KMS-11 (cell line): ENCODE measurements around the gene GRAP2.

Experiments
- H2AFZ ChIP-seq: fragments of 200-600 bp; sonication (generic); 2 replicates; pipeline ENCODE4 v1.6.1; 2016; ENCODE audit warnings: antibody characterized with exemption, mixed run types, low read depth
- H3K27ac ChIP-seq: fragments of 200-600 bp; sonication (generic); 2 replicates; pipeline ENCODE4 v1.6.1; 2016; ENCODE audit warnings: mild to moderate bottlenecking, mixed run types
- H3K27me3 ChIP-seq: fragments of 200-600 bp; sonication (generic); 2 replicates; pipeline ENCODE4 v1.6.1; 2017; ENCODE audit warnings: mild to moderate bottlenecking, low read depth, mixed run types, moderate library complexity; ENCODE audit not compliant: insufficient read depth
- H3K36me3 ChIP-seq: fragments of 200-600 bp; sonication (generic); 2 replicates; pipeline ENCODE4 v1.6.1; 2017; ENCODE audit warnings: mild to moderate bottlenecking, mixed run types; ENCODE audit not compliant: insufficient read depth
- H3K4me1 ChIP-seq: fragments of 200-600 bp; sonication (generic); 2 replicates; pipeline ENCODE4 v1.6.1; 2016; ENCODE audit warnings: mild to moderate bottlenecking, low read depth, mixed run types; ENCODE audit not compliant: poor library complexity, severe bottlenecking
- H3K4me2 ChIP-seq: fragments of 200-600 bp; sonication (generic); 2 replicates; pipeline ENCODE4 v1.7.0; 2016; ENCODE audit warnings: mild to moderate bottlenecking, mixed run types
- H3K4me3 ChIP-seq: fragments of 200-600 bp; sonication (generic); IDR thresholded peaks from 2 replicates; pipeline ENCODE4 v1.6.1; 2017; ENCODE audit warnings: low read depth, low read length, mixed read lengths; ENCODE audit not compliant: insufficient read depth
- H3K79me2 ChIP-seq: fragments of 200-600 bp; sonication (generic); 2 replicates; pipeline ENCODE4 v1.6.1; 2016; ENCODE audit warnings: low read depth, mixed run types; ENCODE audit not compliant: insufficient read depth
- H3K9ac ChIP-seq: fragments of 200-600 bp; sonication (generic); 2 replicates; pipeline ENCODE4 v1.6.1; 2016; ENCODE audit warnings: mild to moderate bottlenecking, mixed run types
- H4K20me1 ChIP-seq: fragments of 200-600 bp; sonication (generic); 2 replicates; pipeline ENCODE4 v1.6.1; 2016; ENCODE audit warnings: mild to moderate bottlenecking, mixed run types; ENCODE audit not compliant: insufficient read depth
- TF ChIP-seq, protein P1 (sequence below): fragments of 200-600 bp; sonication (generic); conservative IDR thresholded peaks from 2 replicates; pipeline ENCODE4 v1.6.1; 2017; ENCODE audit warnings: low read depth, mild to moderate bottlenecking, antibody characterized with exemption, low read length, moderate library complexity, mixed read lengths

Gene GRAP2

DNA sequence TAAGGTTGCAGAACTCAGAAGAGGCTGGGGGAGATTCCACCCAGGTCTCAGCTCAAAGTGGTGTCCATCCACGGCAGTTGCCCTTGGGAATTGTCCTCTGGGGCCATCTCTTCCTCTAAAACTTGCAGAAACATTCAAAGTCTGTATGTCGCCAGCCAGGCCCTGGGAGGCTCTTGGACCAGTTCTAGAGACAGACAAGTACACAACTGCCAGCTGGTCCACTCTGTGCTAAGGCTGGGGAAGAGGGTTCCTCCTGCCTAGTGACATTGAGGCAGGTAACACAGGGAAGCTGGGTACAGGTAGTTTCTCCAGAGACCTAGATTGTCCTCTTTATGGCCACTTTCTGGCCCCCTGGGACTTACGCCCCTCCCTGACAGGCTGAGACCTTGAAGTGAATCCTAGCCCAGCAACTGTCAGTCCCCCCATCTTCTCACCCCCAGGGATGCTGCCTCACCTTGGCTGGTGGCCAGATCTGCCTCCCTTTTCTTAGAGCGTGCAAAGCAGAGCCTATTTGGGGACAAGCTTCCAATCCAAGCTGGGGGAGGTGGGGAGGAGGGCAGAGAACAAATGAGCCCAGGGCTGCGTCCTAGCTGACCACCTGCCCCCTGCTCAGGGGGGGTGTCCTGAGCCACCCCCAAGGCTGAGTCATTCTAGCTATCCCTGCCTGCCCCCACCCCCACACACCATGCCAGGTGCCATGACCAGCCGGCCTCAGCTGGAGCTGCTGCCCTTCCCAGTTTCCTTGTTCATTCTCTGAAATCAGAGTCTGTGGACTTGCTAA lies 102.2 kb downstream of the GRAP2 start:
- no peaks in the 10 kb centered on the region for H3K4me1 ChIP-seq
- H3K36me3 ChIP-seq, result no peaks in the 10 kb centered on the region
- peaks cover 18% of the 10 kb centered on the region; the same call in 1 of the 2 replicates for H3K27me3 ChIP-seq
- TF ChIP-seq, protein P1, sequence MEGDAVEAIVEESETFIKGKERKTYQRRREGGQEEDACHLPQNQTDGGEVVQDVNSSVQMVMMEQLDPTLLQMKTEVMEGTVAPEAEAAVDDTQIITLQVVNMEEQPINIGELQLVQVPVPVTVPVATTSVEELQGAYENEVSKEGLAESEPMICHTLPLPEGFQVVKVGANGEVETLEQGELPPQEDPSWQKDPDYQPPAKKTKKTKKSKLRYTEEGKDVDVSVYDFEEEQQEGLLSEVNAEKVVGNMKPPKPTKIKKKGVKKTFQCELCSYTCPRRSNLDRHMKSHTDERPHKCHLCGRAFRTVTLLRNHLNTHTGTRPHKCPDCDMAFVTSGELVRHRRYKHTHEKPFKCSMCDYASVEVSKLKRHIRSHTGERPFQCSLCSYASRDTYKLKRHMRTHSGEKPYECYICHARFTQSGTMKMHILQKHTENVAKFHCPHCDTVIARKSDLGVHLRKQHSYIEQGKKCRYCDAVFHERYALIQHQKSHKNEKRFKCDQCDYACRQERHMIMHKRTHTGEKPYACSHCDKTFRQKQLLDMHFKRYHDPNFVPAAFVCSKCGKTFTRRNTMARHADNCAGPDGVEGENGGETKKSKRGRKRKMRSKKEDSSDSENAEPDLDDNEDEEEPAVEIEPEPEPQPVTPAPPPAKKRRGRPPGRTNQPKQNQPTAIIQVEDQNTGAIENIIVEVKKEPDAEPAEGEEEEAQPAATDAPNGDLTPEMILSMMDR, result no peak
- H4K20me1 ChIP-seq, result no peaks in the 10 kb centered on the region
- no peak overlapping the region for H3K9ac ChIP-seq
- H3K27ac ChIP-seq, result no peak overlapping the region
- H2AFZ ChIP-seq, result no peak overlapping the region
- H3K4me3 ChIP-seq, result no peak overlapping the region
- H3K4me2 ChIP-seq, result no peak overlapping the region
- no peaks in the 10 kb centered on the region for H3K79me2 ChIP-seq

DNA sequence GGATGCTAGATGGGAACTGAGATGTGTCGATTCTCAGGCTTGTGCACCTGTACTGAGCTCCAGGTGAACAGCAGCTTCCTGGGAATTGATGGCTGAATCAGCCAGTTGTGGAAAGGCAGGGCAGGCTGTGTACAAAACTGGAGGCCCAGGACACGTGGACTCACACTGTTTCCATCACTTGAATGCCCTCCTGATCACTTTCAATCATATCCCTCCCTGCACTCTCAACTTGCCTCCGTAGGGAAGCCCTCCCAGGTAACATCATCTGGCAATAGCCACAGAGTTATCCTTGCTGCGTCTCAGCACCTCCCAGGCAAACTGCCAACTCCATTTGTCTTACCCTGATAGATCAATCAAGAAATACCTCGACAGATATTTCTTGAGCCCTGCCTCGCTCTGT lies 104.0 kb downstream of the GRAP2 start:
- no peak overlapping the region for H3K27ac ChIP-seq
- no peaks in the 10 kb centered on the region for H3K4me1 ChIP-seq
- no peak overlapping the region for H2AFZ ChIP-seq
- no peak overlapping the region for H3K9ac ChIP-seq
- no peaks in the 10 kb centered on the region for H3K36me3 ChIP-seq
- H3K4me3 ChIP-seq, result no peak overlapping the region
- no peaks in the 10 kb centered on the region for H3K79me2 ChIP-seq
- no peaks in the 10 kb centered on the region for H4K20me1 ChIP-seq
- no peak overlapping the region for H3K4me2 ChIP-seq
- TF ChIP-seq, protein P1, result no peak
- H3K27me3 ChIP-seq, result peaks cover 30% of the 10 kb centered on the region; the same call in 1 of the 2 replicates

DNA sequence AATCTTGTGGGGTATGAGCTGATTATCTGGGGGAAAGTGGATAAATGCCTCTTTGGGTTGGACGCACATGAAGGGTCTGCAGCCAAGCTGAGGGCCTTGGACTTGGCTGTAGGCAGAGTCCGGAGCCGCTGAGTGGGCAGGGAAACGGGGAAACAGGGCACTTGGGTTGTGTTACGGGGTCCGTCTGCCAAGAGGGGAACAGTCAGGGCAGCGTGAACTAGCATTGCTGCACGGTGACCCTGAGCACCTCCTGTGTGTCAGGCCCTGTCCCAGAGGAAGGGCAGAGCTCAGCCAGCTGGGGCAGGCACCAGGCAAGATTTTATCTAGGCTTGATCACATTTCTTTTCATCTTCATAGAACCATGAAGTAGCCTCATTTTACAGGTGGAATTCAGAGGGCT lies 105.8 kb downstream of the GRAP2 start:
- no peak overlapping the region for H3K4me2 ChIP-seq
- no peaks in the 10 kb centered on the region for H3K79me2 ChIP-seq
- no peaks in the 10 kb centered on the region for H3K36me3 ChIP-seq
- no peak overlapping the region for H3K27ac ChIP-seq
- H3K27me3 ChIP-seq, result peaks cover 39% of the 10 kb centered on the region; the same call in 1 of the 2 replicates
- no peaks in the 10 kb centered on the region for H4K20me1 ChIP-seq
- H2AFZ ChIP-seq, result no peak overlapping the region
- TF ChIP-seq, protein P1, result no peak
- no peak overlapping the region for H3K9ac ChIP-seq
- no peak overlapping the region for H3K4me3 ChIP-seq
- no peaks in the 10 kb centered on the region for H3K4me1 ChIP-seq

DNA sequence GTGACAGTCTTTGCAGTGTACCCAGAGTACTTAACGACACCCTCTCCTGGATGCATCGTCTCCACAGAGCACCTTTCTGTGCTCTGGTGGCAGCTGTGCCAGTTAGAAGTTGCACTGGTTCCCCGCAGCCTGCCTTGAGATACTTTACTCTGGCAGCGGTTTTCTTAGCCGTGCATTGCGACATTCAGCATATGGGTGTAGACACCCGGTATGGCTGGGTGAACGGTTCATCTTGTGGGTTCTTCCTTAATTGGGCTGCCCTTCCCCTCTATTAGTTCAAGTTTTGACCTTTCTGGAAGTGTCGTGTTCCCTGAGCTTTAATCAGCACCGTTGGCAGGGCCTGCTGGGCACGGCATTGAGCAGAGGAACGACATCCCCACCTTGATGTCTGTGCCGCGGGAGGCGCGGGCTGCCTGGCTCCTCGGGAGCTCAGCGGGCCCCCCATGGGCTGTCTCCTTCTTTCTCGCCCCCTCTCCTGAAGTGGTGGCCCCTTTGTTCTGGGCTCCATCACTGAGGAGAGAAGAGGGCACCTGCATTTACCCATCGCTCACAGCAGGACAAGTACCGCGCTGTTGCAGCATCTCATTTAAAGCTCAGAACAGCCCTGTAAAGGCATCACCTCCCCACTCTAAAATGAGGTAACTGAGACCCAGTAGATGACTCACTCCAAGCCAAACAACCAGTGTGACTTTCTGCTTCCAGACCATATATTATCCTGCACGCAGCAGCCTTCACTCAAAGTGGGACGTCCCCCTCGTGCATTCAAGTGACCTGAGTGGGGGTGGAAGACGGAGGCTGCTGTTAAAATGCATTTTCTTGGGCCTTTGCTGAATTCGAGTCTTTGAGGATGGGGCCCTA lies 107.2 kb downstream of the GRAP2 start:
- Histone ChIP-seq H3K4me2 (no peak overlapping the region), H3K9ac (no peak overlapping the region), H2AFZ (no peak overlapping the region), H3K4me3 (no peak overlapping the region), H3K4me1 (no peaks in the 10 kb centered on the region), H3K27ac (no peak overlapping the region), H3K36me3 (no peaks in the 10 kb centered on the region), H3K79me2 (no peaks in the 10 kb centered on the region), H3K27me3 (peaks cover 39% of the 10 kb centered on the region; the same call in 1 of the 2 replicates), H4K20me1 (no peaks in the 10 kb centered on the region)
- TF ChIP-seq, protein P1, result no peak
